ENCODE results near the gene ABCG1.

ABCG1 gene

GRCh38 chr21:42278451-42279149, 59.7 kb downstream of the ABCG1 start:
- no peak overlapping the region for H3K27ac ChIP-seq
- TF ChIP-seq CTCF (conservative IDR thresholded peaks at IDR 0.05), result no peak

GRCh38 chr21:42279341-42279871, 60.5 kb downstream of the ABCG1 start:
- no peak for TF ChIP-seq CTCF (conservative IDR thresholded peaks at IDR 0.05)
- no peak overlapping the region for H3K27ac ChIP-seq

GRCh38 chr21:42279888-42280287, 60.9 kb downstream of the ABCG1 start:
- TF ChIP-seq CTCF (conservative IDR thresholded peaks at IDR 0.05), result no peak
- no peak overlapping the region for H3K27ac ChIP-seq

- no peak for TF ChIP-seq CTCF (conservative IDR thresholded peaks at IDR 0.05)
- H3K27ac ChIP-seq, result no peak overlapping the region
These were observed 61.6 kb downstream of the ABCG1 start for GRCh38 chr21:42280356-42281180.

- TF ChIP-seq CTCF (conservative IDR thresholded peaks at IDR 0.05), result no peak
- H3K27ac ChIP-seq, result no peak overlapping the region
These were observed 62.3 kb downstream of the ABCG1 start for GRCh38 chr21:42281181-42281680.

GRCh38 chr21:42282021-42282420, 63.1 kb downstream of the ABCG1 start:
- no peak overlapping the region for H3K27ac ChIP-seq
- no peak for TF ChIP-seq CTCF (conservative IDR thresholded peaks at IDR 0.05)

GRCh38 chr21:42282715-42283114, 63.8 kb downstream of the ABCG1 start:
- no peak overlapping the region for H3K27ac ChIP-seq

More at GRCh38 chr21:42282715-42283114, 63.8 kb downstream of the ABCG1 start:
- TF ChIP-seq CTCF (conservative IDR thresholded peaks at IDR 0.05), result no peak

Data from VCaP (cell line).